GM19397 (cell line): ENCODE data around the gene ASPSCR1.

ENCODE experiments used
- ATAC-seq: cut with Tn5 transposase; IDR thresholded peaks from one replicate; pipeline ENCODE4 v1.9.1; 2021; ENCODE audit warnings: mild to moderate bottlenecking, moderate library complexity; ENCODE audit not compliant: unreplicated experiment

ASPSCR1 gene

GRCh38 chr17:82011617-82012187 lies 34.3 kb downstream of the ASPSCR1 start:
- no peak for ATAC-seq

GRCh38 chr17:82012261-82012639 lies 34.8 kb downstream of the ASPSCR1 start:
- ATAC-seq = no peak

- no peak for ATAC-seq
These were observed 35.3 kb downstream of the ASPSCR1 start for GRCh38 chr17:82012640-82013295.

GRCh38 chr17:82013341-82013740 lies 35.9 kb downstream of the ASPSCR1 start:
- ATAC-seq = no peak

- ATAC-seq = no peak
These were observed 36.4 kb downstream of the ASPSCR1 start for GRCh38 chr17:82013772-82014321.

- no peak for ATAC-seq
These were observed 37.0 kb downstream of the ASPSCR1 start for GRCh38 chr17:82014432-82014831.

- ATAC-seq = no peak
These were observed 37.5 kb downstream of the ASPSCR1 start for GRCh38 chr17:82014971-82015310.

GRCh38 chr17:82015311-82015971 lies 38.0 kb downstream of the ASPSCR1 start:
- ATAC-seq = no peak

- ATAC-seq = no peak
These were observed 38.8 kb downstream of the ASPSCR1 start for GRCh38 chr17:82016061-82016874.

- ATAC-seq = no peak
These were observed 39.5 kb downstream of the ASPSCR1 start for GRCh38 chr17:82016875-82017459.

GRCh38 chr17:82017612-82018151 lies 40.3 kb downstream of the ASPSCR1 start:
- ATAC-seq = no peak

- no peak for ATAC-seq
These were observed 40.9 kb downstream of the ASPSCR1 start for GRCh38 chr17:82018152-82018988.

- ATAC-seq = no peak
These were observed 41.7 kb downstream of the ASPSCR1 start for GRCh38 chr17:82018989-82019689.

GRCh38 chr17:82019690-82020571 lies 42.5 kb downstream of the ASPSCR1 start:
- no peak for ATAC-seq

- no peak for ATAC-seq
These were observed 43.2 kb downstream of the ASPSCR1 start for GRCh38 chr17:82020572-82021106.

- ATAC-seq = no peak
These were observed 43.9 kb downstream of the ASPSCR1 start for GRCh38 chr17:82021107-82021899.

- no peak for ATAC-seq
These were observed 44.5 kb downstream of the ASPSCR1 start for GRCh38 chr17:82021900-82022309.
